Endothelial cell of umbilical vein (primary cell): Measurements from ENCODE around the gene ETFRF1. TPM values are rescaled to one million over a fixed set of nuclear protein-coding genes. Genes with fewer than 3 reads are reported as not detected.
A peak's percentile ranks its signal among the peaks of the same experiment; 100 is the strongest.

Experiments used
- BruUV-seq: library from RNA; stranded (reverse); fragments of 400-500 nt; replicated peaks from 2 replicates; lab custom pipeline; 2021; lab: Mats Ljungman, UMichigan
- CTCF ChIA-PET: fragments of 300-600, 350-600 bp; sonication (Branson Sonifier 250); formaldehyde crosslinking; loops from one replicate; lab custom pipeline; 2021; ENCODE audit warnings: antibody characterized with exemption, inconsistent platforms; lab: Charles Lee
- POLR2A ChIA-PET: fragments of 300-600, 350-600 bp; sonication (Branson Sonifier 250); formaldehyde crosslinking; loops from one replicate; lab custom pipeline; 2021; ENCODE audit warnings: antibody characterized with exemption, inconsistent platforms; lab: Charles Lee
- DNase-seq: peaks from one replicate; pipeline ENCODE4 v3.0.0-alpha.2; 2011; ENCODE audit warnings: low read depth, low spot score
- FAIRE-seq: peaks from 2 replicates; lab custom pipeline; 2011; peaks lifted over from hg19 to GRCh38; lab: Jason Lieb, UNC
- H2AFZ ChIP-seq: 2 replicates; pipeline ENCODE4 v1.6.0; 2012; ENCODE audit warnings: low read depth, low read length, control low read depth, inconsistent platforms
- H3K27ac ChIP-seq: 2 replicates; pipeline ENCODE4 v1.5.1; 2011; ENCODE audit warnings: low read depth, mild to moderate bottlenecking, control low read depth, low read length, moderate library complexity; ENCODE audit not compliant: insufficient read depth
- H3K27me3 ChIP-seq, 2 experiments: 2 replicates each; pipeline versions ENCODE4 v1.6.0 to v1.6.1; 2011; ENCODE audit warnings: low read length in 2 of 2, mixed read lengths in 1 of 2; ENCODE audit not compliant: control insufficient read depth in 2 of 2, insufficient read depth in 2 of 2
- H3K36me3 ChIP-seq, 2 experiments: 2 replicates in 1 of 2; 3 replicates in 1 of 2; pipeline ENCODE4 v1.5.1; 2011; ENCODE audit warnings: low read length in 2 of 2, mild to moderate bottlenecking in 1 of 2, moderate library complexity in 1 of 2; ENCODE audit not compliant: control insufficient read depth in 2 of 2, insufficient read depth in 2 of 2; ENCODE audit errors: extremely low read depth in 1 of 2
- H3K4me1 ChIP-seq: 3 replicates; pipeline ENCODE4 v1.5.1; 2011; ENCODE audit warnings: mild to moderate bottlenecking, low read length; ENCODE audit not compliant: control insufficient read depth, insufficient read depth; ENCODE audit errors: extremely low read depth
- H3K4me2 ChIP-seq: 2 replicates; pipeline ENCODE4 v1.6.1; 2011; ENCODE audit warnings: low read length, control low read depth, mixed read lengths; ENCODE audit not compliant: insufficient read depth
- H3K4me3 ChIP-seq, 3 experiments: fragments of 200-600 bp in 1 of 3; sonication (generic), shearing (Covaris generic) in 1 of 3; replicated peaks in 1 of 3; 2 replicates each; pipeline ENCODE4 v1.5.1; 2011 to 2016; ENCODE audit warnings: control low read depth in 3 of 3, low read length in 3 of 3, mild to moderate bottlenecking in 2 of 3, inconsistent platforms in 1 of 3, low read depth in 1 of 3, moderate library complexity in 1 of 3; ENCODE audit not compliant: insufficient read depth in 1 of 3
- H3K79me2 ChIP-seq: 2 replicates; pipeline ENCODE4 v1.6.0; 2012; ENCODE audit warnings: low read length, inconsistent platforms; ENCODE audit not compliant: control insufficient read depth, insufficient read depth
- H3K9ac ChIP-seq: replicated peaks from 2 replicates; pipeline ENCODE3; 2011; ENCODE audit warnings: low read length, control low read depth; ENCODE audit not compliant: insufficient read depth; ENCODE audit errors: extremely low read depth
- H3K9me1 ChIP-seq: replicated peaks from 3 replicates; pipeline ENCODE4 v1.6.0; 2011; ENCODE audit warnings: mild to moderate bottlenecking, low read length; ENCODE audit not compliant: control insufficient read depth, insufficient read depth; ENCODE audit errors: extremely low read depth
- H3K9me3 ChIP-seq: replicated peaks from 2 replicates; pipeline ENCODE4 v1.5.1; 2012; ENCODE audit warnings: low read length, inconsistent platforms; ENCODE audit not compliant: control insufficient read depth, insufficient read depth
- H4K20me1 ChIP-seq: replicated peaks from 2 replicates; pipeline ENCODE3; 2011; ENCODE audit warnings: mild to moderate bottlenecking, low read length; ENCODE audit not compliant: control insufficient read depth, insufficient read depth; ENCODE audit errors: extremely low read depth
- EZH2 ChIP-seq: IDR thresholded peaks from 2 replicates; pipeline ENCODE4 v1.6.1; 2012; ENCODE audit warnings: borderline replicate concordance, low read depth, mild to moderate bottlenecking, moderate library complexity, low read length, inconsistent platforms; ENCODE audit not compliant: severe bottlenecking
- FOS ChIP-seq: IDR thresholded peaks from 2 replicates; pipeline ENCODE4 v1.6.1; 2011; ENCODE audit warnings: mild to moderate bottlenecking, low read length, moderate library complexity, borderline replicate concordance; ENCODE audit not compliant: insufficient read depth
- GATA2 ChIP-seq: IDR thresholded peaks from 2 replicates; pipeline ENCODE4 v1.7.0; 2011; ENCODE audit warnings: low read depth, mild to moderate bottlenecking, moderate library complexity, mixed read lengths, low read length; ENCODE audit not compliant: insufficient read length, insufficient read depth
- JUN ChIP-seq: IDR thresholded peaks from 2 replicates; pipeline ENCODE4 v1.6.1; 2011; ENCODE audit warnings: borderline replicate concordance, low read depth; ENCODE audit not compliant: insufficient read length, insufficient read depth
- MYC ChIP-seq: IDR thresholded peaks from one replicate; pipeline ENCODE4 v1.6.1; 2011; ENCODE audit warnings: mild to moderate bottlenecking, low read depth, low read length
- POLR2A ChIP-seq: IDR thresholded peaks from 2 replicates; pipeline ENCODE4 v1.6.1; 2012; ENCODE audit warnings: low read depth, mild to moderate bottlenecking, control low read depth, low read length
- POLR2AphosphoS5 ChIP-seq: IDR thresholded peaks from 2 replicates; pipeline ENCODE4 v1.6.1; 2012; ENCODE audit warnings: low read depth, mild to moderate bottlenecking, control low read depth, low read length, moderate library complexity; ENCODE audit not compliant: insufficient read depth
- dilution Hi-C: fragments of 300-500 bp; cut with MboI; formaldehyde crosslinking; loops from one replicate; pipeline ENCODE4 v1.15.0; 2019; ENCODE audit warnings: low sequenced_read_pairs; ENCODE audit not compliant: extremely low pct_ligation_motif_present
- intact Hi-C: fragments of 100-400 bp; cut with micrococcal nuclease; formaldehyde crosslinking; loops from one replicate; pipeline ENCODE4 v1.10.0; 2022
- polyA plus RNA-seq, 4 experiments: library from polyadenylated mRNA; depleted of rRNA in 3 of 4; stranded (reverse) in 3 of 4; unstranded in 1 of 4; fragments of >200 nt; gene quantifications; 2 replicates each; pipeline versions ENCODE4 v1.2.1 to v1.2.3, GENCODE V29; 2011 to 2012; ENCODE audit warnings: missing spikeins in 1 of 4
- total RNA-seq: library from RNA; stranded (reverse); gene quantifications from 2 replicates; pipeline ENCODE4 v1.2.3, GENCODE V29; 2021
- TF ChIP-seq, protein P1 (sequence below), 2 donors: IDR thresholded peaks; 1 replicate in 1 of 2; 2 replicates in 1 of 2; pipeline ENCODE4 v1.5.1; 2011; ENCODE audit warnings: low read length in 2 of 2, mild to moderate bottlenecking in 2 of 2, moderate library complexity in 2 of 2, control low read depth in 1 of 2, inconsistent platforms in 1 of 2, low read depth in 1 of 2; ENCODE audit not compliant: insufficient read depth in 1 of 2; ENCODE audit errors: extremely low read depth in 1 of 2
- TF ChIP-seq, protein P2 (sequence below): IDR thresholded peaks from 2 replicates; pipeline ENCODE4 v1.6.1; 2011; ENCODE audit not compliant: insufficient read depth, insufficient read length

ETFRF1 gene
- total and polyA plus RNA-seq, 2 donors (not counting 3 experiments of a cell fraction or from before 2014, with no cell fraction given): 6.9 to 10.6 TPM

DNA sequence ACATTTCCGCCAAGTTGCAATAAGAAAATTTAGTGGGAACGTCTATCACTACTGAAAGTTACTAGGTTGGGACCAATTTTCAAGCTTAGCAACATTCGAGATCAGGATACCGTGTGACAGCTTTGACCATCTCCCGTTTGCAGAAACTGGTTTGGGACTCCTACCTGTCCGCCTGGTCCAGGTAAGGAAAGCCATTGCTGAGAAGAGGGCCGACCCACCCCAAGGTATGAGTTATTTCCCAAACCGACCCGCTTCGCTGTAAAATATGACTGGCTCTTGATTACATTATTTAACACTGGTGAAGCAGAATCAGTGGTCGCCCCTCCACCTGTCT is 348 bp upstream of the ETFRF1 start:
- Histone ChIP-seq H3K36me3 (no peaks in the 10 kb centered on the region), H3K4me2 (peak overlapping the region; percentile 99), H3K9me1 (no peaks in the 10 kb centered on the region), H3K4me1 (peaks cover 13% of the 10 kb centered on the region), H3K79me2 (no peaks in the 10 kb centered on the region), H3K4me3 (peak overlapping the region in 2 of 3 experiments; percentile 44 to 60), H4K20me1 (no peaks in the 10 kb centered on the region), H3K9ac (peak overlapping the region; percentile 25), H2AFZ (peak overlapping the region; percentile 55), H3K27ac (peak overlapping the region; percentile 4), H3K9me3 (no peaks in the 10 kb centered on the region), H3K27me3 (no peaks in the 10 kb centered on the region)
- intact Hi-C loops (loop anchor here (1.0 kb wide), 1 partner anchor 56 kb away; the partner anchor contains the start of gene KRAS), dilution Hi-C loops (no loop called here)
- TF ChIP-seq POLR2A: no peak
- TF ChIP-seq, protein P1, sequence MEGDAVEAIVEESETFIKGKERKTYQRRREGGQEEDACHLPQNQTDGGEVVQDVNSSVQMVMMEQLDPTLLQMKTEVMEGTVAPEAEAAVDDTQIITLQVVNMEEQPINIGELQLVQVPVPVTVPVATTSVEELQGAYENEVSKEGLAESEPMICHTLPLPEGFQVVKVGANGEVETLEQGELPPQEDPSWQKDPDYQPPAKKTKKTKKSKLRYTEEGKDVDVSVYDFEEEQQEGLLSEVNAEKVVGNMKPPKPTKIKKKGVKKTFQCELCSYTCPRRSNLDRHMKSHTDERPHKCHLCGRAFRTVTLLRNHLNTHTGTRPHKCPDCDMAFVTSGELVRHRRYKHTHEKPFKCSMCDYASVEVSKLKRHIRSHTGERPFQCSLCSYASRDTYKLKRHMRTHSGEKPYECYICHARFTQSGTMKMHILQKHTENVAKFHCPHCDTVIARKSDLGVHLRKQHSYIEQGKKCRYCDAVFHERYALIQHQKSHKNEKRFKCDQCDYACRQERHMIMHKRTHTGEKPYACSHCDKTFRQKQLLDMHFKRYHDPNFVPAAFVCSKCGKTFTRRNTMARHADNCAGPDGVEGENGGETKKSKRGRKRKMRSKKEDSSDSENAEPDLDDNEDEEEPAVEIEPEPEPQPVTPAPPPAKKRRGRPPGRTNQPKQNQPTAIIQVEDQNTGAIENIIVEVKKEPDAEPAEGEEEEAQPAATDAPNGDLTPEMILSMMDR (IDR thresholded peaks at IDR 0.05; ENCODE audit: extremely low read depth in 1 of 2, insufficient read depth in 1 of 2, low read depth in 1 of 2, low read length in 2 of 2): no peak
- TF ChIP-seq GATA2: no peak
- TF ChIP-seq POLR2AphosphoS5: no peak
- TF ChIP-seq, protein P2, sequence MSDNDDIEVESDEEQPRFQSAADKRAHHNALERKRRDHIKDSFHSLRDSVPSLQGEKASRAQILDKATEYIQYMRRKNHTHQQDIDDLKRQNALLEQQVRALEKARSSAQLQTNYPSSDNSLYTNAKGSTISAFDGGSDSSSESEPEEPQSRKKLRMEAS: no peak
- no peak for TF ChIP-seq EZH2
- no peak for TF ChIP-seq JUN
- no peak for TF ChIP-seq FOS
- TF ChIP-seq MYC: no peak
- ChIA-PET POLR2A (interaction anchor here (0.6 kb wide), 1 partner anchor 8 kb away, joined by 3 read pairs; no protein-coding TSS in a partner anchor), CTCF (interaction anchor here (0.6 to 1.6 kb wide), 5 partner anchors 10 to 203 kb away, joined by 3 to 5 read pairs (median 4); no protein-coding TSS in a partner anchor)
- no peak for FAIRE-seq
- no peak for DNase-seq
- BruUV-seq: TSS peak; percentile 71
